ENCODE results near the gene MARK1. TPM values are rescaled to one million over a fixed set of nuclear protein-coding genes. Genes with fewer than 3 reads are reported as not detected.

Gene MARK1
- total and polyA plus RNA-seq, 10 of the 15 experiments (the other 5 are each of a cell fraction or from before 2014, with no cell fraction given): 0.02 to 0.67 (median 0.12) TPM; not detected in 6

- no peak for TF ChIP-seq E2F8 (IDR thresholded peaks at IDR 0.05; ENCODE audit: low read depth, partially characterized antibody)
- TF ChIP-seq IKZF1 (conservative IDR thresholded peaks at IDR 0.05): no peak
- no peak for TF ChIP-seq RCOR1 (conservative IDR thresholded peaks at IDR 0.05; ENCODE audit: low read depth, low read length)
Observed at GRCh38 chr1:220544901-220545303, 17.0 kb downstream of the MARK1 start (continued).

DNA sequence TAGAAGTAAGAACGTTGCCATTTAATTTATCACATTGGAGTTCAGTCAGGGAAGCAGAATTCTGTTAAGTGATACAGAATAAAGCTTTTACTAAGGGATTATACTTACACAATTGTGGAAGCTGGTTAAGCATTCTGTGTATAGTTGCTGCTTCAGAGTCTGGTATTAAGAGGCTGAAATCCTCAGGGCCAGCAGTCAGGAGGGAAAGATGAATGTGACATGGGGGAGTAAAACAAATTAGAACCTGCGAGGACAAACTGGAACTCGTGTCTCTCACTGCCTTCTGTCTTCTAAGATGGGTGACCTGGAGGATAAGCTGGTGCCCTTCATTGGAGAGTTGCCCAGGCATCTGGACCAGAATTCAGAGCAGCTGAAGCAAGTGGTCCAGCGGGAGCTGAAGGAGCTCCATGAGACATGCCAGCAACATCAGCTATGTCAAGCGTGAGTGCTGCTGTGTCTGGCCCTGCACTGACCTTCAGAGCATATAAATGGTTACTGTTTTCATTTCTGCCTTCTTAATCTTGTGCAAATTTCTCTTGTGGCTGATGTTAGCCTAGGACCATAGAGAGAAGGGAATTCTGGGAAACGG, 23.0 kb downstream of the MARK1 start:
- BruUV-seq (replicated peaks): no TSS peak
- Histone ChIP-seq H3K27ac (ENCODE audit: control insufficient read depth, insufficient read depth) (no peak overlapping the region), H2AFZ (ENCODE audit: control insufficient read depth, low read depth, low read length) (no peak overlapping the region), H3K9me3 (replicated peaks; ENCODE audit: control insufficient read depth, insufficient read depth, low read length) (no peaks in the 10 kb centered on the region), H3K9ac (ENCODE audit: control insufficient read depth, insufficient read depth, low read length) (no peak overlapping the region), H3K36me3 (ENCODE audit: control insufficient read depth in 2 of 2, insufficient read depth in 2 of 2, low read length in 1 of 2) (no peaks in the 10 kb centered on the region), H3K27me3 (replicated peaks in 1 of 2; ENCODE audit: control insufficient read depth in 2 of 2, insufficient read depth in 2 of 2, low read length in 1 of 2) (no peaks in the 10 kb centered on the region; a peak in 1 of 4 replicates), H3K4me1 (ENCODE audit: control insufficient read depth, insufficient read depth, low read length) (no peaks in the 10 kb centered on the region), H3K79me2 (ENCODE audit: control insufficient read depth, insufficient read depth, low read length) (no peaks in the 10 kb centered on the region), H3K4me2 (ENCODE audit: control insufficient read depth, insufficient read depth) (no peak overlapping the region), H4K20me1 (ENCODE audit: control insufficient read depth, insufficient read depth) (no peaks in the 10 kb centered on the region), H3K4me3 (no peak overlapping the region)
- ChIA-PET POLR2A (no interaction called here), CTCF (interaction anchor here (0.6 to 1.2 kb wide), 2 partner anchors 11 to 67 kb away, joined by 3 read pairs; no protein-coding TSS in a partner anchor), SMC1A (ENCODE audit: uncharacterized antibody, unreplicated experiment) (interaction anchor here (0.9 to 2.3 kb wide), 3 partner anchors 10 to 33 kb away, joined by 3 to 7 read pairs (median 3); no protein-coding TSS in a partner anchor), RAD21 (ENCODE audit: unreplicated experiment) (interaction anchor here (1.8 kb wide), 1 partner anchor 183 kb away, joined by 4 read pairs; no protein-coding TSS in a partner anchor)
- TF ChIP-seq EP300 (IDR thresholded peaks at IDR 0.05; ENCODE audit: borderline replicate concordance in 1 of 2, control insufficient read depth in 1 of 2, low read depth in 2 of 2, low read length in 2 of 2): no peak
- ATAC-seq (no peak), DNase-seq (ENCODE audit: low read depth, low spot score) (no peak), FAIRE-seq (no peak)
- in situ Hi-C loops (cut with MboI): no loop called here
- 57% methylated on average over 6 of the region's 6 CpGs for WGBS (ENCODE audit: insufficient coverage, insufficient replicate concordance, low lambda C conversion rate, missing lambda C conversion rate)
- intact Hi-C loops (cut with micrococcal nuclease; ENCODE audit: unreplicated experiment): no loop called here

Data from GM12878 (cell line).